GM23338 (cell line): Measurements from ENCODE around the gene SAMD7.

Source experiments
- CREB1 ChIP-seq: fragments of 250-450 bp; sonication (Bioruptor Pico); IDR thresholded peaks from 2 replicates; pipeline ENCODE4 v1.5.0; 2020; ENCODE audit warnings: low read depth, mild to moderate bottlenecking, moderate library complexity
- CTCF ChIP-seq, 2 experiments: fragments of 200-600 bp in 1 of 2; sonication (generic) in 1 of 2; conservative IDR thresholded peaks; 2 replicates each; pipeline versions ENCODE4 v1.5.1 to v1.6.1; 2016 to 2017; ENCODE audit warnings: antibody characterized with exemption in 2 of 2, low read depth in 2 of 2, mild to moderate bottlenecking in 2 of 2, moderate library complexity in 1 of 2
- ETS1 ChIP-seq: IDR thresholded peaks from 2 replicates; pipeline ENCODE4 v1.6.1; 2016; ENCODE audit warnings: antibody characterized with exemption
- EZH2 ChIP-seq: fragments of 200-600 bp; sonication (generic); IDR thresholded peaks from one replicate; pipeline ENCODE4 v1.8.0; 2017; ENCODE audit warnings: antibody characterized with exemption, mild to moderate bottlenecking, low read depth; ENCODE audit not compliant: unreplicated experiment
- EZH2phosphoT487 ChIP-seq: fragments of 200-600 bp; sonication (generic); IDR thresholded peaks from one replicate; pipeline ENCODE4 v1.8.1; 2018; ENCODE audit warnings: antibody characterized with exemption; ENCODE audit not compliant: unreplicated experiment
- JUNB ChIP-seq: IDR thresholded peaks from one replicate; pipeline ENCODE4 v1.6.1; 2016; ENCODE audit warnings: antibody characterized with exemption; ENCODE audit not compliant: unreplicated experiment
- NANOG ChIP-seq: IDR thresholded peaks from 2 replicates; pipeline ENCODE4 v1.6.1; 2016; ENCODE audit warnings: antibody characterized with exemption, borderline replicate concordance
- POLR2AphosphoS5 ChIP-seq: IDR thresholded peaks from 2 replicates; pipeline ENCODE4 v1.6.1; 2016; ENCODE audit warnings: antibody characterized with exemption, low read depth
- REST ChIP-seq: IDR thresholded peaks from one replicate; pipeline ENCODE4 v1.6.1; 2018; ENCODE audit warnings: antibody characterized with exemption; ENCODE audit not compliant: unreplicated experiment
- ZNF331 ChIP-seq: fragments of 250-450 bp; sonication (Bioruptor Pico); IDR thresholded peaks from 2 replicates; pipeline ENCODE4 v1.5.0; 2020; ENCODE audit warnings: low read depth, mild to moderate bottlenecking, moderate library complexity
- ZNF462 ChIP-seq: fragments of 250-450 bp; sonication (Bioruptor Pico); IDR thresholded peaks from 2 replicates; pipeline ENCODE4 v1.5.0; 2020; ENCODE audit warnings: mild to moderate bottlenecking, moderate library complexity

GRCh38 chr3:169952045-169952444 is 40.7 kb downstream of the SAMD7 start:
- TF ChIP-seq CTCF (conservative IDR thresholded peaks at IDR 0.05; ENCODE audit: low read depth in 2 of 2) (no peak), EZH2 (no peak), EZH2phosphoT487 (no peak), REST (no peak), ZNF331 (CRISPR knock-in tag) (no peak), CREB1 (no peak), POLR2AphosphoS5 (no peak), ZNF462 (CRISPR knock-in tag) (no peak), ETS1 (no peak), NANOG (no peak), JUNB (no peak)
